Prostate gland (tissue), 2 donors: ENCODE measurements around the gene MAN2B2.

Source experiments
- POLR2A ChIP-seq: fragments of 450-650 bp; IDR thresholded peaks from one replicate; pipeline ENCODE4 v1.6.1; 2016; ENCODE audit warnings: antibody characterized with exemption, mild to moderate bottlenecking
- TF ChIP-seq, protein P1 (sequence below), 4 experiments: fragments of 200-600 bp in 2 of 4; fragments of 450-650 bp in 2 of 4; sonication (generic) in 2 of 4; IDR thresholded peaks; 1 replicate in 3 of 4; 2 replicates in 1 of 4; pipeline ENCODE4 v1.5.1; 2016 to 2019; ENCODE audit warnings: antibody characterized with exemption in 4 of 4, mild to moderate bottlenecking in 2 of 4, moderate library complexity in 2 of 4

DNA sequence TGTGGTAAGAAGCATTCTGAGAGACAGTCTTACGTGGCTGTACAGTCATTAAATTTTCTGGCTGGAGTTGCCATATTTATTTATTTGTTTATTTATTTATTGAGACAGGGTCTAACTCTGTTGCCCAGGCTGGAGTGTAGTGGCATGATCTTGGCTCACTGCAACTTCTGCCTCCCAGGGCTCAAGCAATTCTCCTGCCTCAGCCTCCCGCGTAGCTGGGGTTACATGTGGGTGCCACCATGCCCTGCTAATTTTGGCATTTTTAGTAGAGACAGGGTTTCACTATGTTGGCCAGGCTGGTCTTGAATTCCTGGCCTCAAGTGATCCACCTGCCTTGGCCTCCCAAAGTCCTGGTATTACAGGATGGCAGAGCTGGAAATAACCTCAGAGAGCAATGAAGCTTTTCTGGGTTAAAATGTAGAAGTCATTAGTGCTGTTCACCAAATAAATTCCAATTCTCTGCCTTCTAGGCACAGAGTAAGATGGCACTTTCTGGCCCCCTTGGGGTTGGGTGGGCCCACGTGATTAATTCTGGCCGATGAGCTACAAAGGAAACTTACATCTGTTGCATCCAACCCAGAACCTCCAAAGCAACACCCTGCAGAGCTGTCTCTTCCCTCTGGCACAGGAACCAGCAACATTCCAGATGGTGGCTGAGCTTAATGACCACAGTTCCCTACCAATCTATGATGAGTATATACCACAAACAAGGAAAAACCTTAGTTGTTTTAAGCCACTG lies 70.0 kb downstream of the MAN2B2 start:
- TF ChIP-seq, protein P1, sequence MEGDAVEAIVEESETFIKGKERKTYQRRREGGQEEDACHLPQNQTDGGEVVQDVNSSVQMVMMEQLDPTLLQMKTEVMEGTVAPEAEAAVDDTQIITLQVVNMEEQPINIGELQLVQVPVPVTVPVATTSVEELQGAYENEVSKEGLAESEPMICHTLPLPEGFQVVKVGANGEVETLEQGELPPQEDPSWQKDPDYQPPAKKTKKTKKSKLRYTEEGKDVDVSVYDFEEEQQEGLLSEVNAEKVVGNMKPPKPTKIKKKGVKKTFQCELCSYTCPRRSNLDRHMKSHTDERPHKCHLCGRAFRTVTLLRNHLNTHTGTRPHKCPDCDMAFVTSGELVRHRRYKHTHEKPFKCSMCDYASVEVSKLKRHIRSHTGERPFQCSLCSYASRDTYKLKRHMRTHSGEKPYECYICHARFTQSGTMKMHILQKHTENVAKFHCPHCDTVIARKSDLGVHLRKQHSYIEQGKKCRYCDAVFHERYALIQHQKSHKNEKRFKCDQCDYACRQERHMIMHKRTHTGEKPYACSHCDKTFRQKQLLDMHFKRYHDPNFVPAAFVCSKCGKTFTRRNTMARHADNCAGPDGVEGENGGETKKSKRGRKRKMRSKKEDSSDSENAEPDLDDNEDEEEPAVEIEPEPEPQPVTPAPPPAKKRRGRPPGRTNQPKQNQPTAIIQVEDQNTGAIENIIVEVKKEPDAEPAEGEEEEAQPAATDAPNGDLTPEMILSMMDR (IDR thresholded peaks at IDR 0.05): no peak
- no peak for TF ChIP-seq POLR2A
